SU-DHL-6 (cell line): Measurements from ENCODE around the gene SNX30.

Experiments
- CTCF ChIP-seq: fragments of 200-600 bp; sonication (generic); IDR thresholded peaks from one replicate; pipeline ENCODE4 v1.5.1; 2017; ENCODE audit warnings: antibody characterized with exemption, mild to moderate bottlenecking, low read length, moderate library complexity; ENCODE audit not compliant: insufficient read depth, poor library complexity, severe bottlenecking
- EZH2phosphoT487 ChIP-seq: fragments of 200-600 bp; sonication (generic), shearing (Covaris generic); conservative IDR thresholded peaks from 2 replicates; pipeline ENCODE4 v1.6.1; 2018; ENCODE audit warnings: mild to moderate bottlenecking, antibody characterized with exemption, low read length, moderate library complexity, mixed read lengths

GRCh38 chr9:112809906-112810305 is 59.3 kb downstream of the SNX30 start:
- TF ChIP-seq CTCF = no peak
- TF ChIP-seq EZH2phosphoT487 = no peak
